GM21825 (cell line): Measurements from ENCODE around the gene EPHA8.

Experiments used
- ATAC-seq: cut with Tn5 transposase; IDR thresholded peaks from one replicate; pipeline ENCODE4 v1.9.1; 2021; ENCODE audit warnings: mild to moderate bottlenecking, moderate library complexity; ENCODE audit not compliant: unreplicated experiment

Gene EPHA8

DNA sequence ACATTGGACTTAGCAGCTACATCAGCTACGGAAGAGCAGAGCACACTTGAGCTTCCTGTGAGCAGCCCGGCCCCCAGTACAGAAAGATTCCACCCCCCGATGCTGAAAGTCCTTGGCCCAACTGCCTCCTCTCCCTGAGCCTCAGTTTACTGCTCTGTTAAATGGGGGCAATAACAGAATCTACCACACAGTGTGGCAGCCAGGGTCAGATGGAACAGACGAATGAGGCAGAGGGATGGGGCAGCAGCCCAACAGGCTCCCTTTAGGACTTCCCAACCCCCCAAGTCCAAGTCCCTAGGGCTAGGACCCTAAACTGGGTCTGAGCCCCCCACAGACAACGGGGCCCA lies 50.3 kb downstream of the EPHA8 start:
- no peak for ATAC-seq

DNA sequence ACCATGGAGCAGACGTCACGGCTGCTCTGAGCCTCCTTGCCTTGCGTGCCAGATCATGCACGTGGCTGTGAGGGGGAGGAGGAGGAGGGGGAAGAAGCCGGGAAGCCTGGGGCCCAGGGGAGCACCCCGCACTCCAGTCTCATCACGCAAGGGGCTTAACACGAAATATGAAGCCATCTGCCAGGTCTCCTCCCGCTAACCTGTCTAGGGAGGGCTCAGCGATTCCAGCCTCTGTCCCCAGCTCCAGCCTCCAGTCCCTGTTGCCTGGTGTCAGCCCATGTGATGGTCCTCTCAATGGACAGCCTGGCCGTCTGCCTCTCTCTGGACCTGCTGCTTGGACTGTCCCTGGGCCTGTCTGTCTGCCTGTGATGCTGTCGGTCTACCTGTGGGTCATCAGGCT lies 50.7 kb downstream of the EPHA8 start:
- ATAC-seq: no peak

DNA sequence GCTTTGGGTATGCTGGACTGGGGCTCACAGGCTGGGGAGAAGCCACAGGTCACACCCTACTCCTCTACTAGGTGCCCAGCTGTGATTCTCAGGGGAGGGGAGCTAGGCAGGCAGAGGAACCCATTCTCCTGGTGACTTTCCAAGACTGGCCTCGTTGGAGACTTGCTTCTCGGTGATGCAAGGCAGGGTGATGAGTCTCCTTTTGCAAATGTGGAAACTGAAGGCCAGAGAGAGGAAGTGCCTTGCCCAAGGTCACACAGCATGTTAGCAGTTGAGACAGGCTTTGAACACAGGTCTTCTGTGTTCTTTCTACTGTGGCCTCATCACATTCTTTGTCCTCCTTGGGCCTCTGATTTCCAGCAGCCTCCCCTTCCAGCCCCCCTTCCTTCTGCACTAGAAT lies 52.6 kb downstream of the EPHA8 start:
- ATAC-seq: no peak

DNA sequence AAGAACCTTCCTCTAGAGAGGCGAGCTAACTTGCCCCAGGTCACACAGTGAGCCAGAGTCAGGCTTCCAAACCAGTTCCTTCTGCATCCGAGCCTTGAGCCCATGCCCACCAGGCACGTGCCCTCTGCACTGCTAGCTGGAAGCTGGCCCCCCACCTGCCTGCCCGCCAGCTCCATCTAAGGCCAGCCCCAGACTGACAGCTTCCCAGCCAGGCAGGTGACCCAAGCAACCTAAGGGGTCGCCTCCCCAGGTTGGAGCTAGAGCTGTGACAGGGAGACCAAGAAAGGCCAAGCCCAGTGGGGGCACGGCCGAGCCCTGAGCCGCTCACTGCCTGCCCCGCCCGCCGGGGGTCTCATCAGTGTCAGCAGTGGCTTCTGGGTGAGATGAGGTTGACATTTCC lies 53.3 kb downstream of the EPHA8 start:
- ATAC-seq: no peak

DNA sequence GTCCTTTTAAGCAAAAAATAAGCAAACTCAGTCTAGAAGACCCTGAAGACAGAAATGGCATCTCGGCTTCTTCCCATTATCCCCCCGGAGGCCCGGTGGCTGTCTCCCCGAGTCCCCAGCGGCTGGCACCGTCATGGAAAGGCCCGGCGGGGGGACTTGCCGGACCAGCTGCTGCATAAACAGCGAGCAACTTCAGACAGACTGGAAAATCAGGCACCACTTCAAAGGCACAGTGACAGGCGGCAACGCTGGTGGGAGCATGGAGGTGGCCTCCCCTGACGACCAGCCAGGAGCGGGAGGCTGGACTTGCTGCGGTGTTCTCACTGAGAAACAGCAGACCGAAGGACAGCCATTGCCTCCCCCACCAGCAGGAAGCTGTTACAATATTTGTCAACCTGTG lies 54.8 kb downstream of the EPHA8 start:
- no peak for ATAC-seq

DNA sequence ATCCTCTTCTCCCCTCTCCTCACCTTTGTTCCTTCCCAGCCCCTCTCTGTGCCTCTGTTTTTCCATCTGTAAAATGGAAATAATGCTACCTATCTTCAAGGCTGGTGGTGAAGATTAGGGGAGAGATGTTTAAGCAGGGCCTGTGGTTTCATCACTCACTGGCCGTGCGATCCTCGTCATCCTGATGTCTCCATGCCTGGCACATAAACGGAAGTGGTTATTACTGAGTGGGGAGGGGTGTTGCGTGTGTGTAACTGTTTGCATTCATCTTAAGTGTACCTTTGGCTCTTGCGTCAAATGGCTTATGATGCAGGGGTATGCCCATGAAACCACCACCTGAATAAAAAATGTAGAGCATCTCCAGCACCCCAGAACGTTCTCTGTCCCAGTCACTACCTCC lies 56.0 kb downstream of the EPHA8 start:
- ATAC-seq: no peak

DNA sequence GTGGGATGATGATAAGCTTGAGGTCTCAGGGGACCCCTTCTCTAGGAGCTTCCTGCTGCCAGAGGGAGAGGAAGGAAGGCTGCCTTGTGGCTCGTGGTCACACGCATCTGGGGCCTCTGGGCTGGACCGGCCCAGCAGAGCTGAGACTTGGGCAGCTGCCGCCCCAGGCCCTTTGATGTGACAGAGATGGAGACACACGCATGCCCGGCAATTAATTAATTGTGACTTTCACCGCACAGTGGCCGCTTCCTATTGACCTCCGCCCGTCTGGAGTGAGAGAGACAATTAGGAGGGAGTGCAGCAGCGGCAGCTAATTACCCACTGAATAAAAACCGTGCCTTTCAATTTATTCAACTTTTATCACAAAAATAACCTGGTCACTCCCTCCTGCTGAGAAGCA lies 56.5 kb downstream of the EPHA8 start:
- ATAC-seq: no peak

DNA sequence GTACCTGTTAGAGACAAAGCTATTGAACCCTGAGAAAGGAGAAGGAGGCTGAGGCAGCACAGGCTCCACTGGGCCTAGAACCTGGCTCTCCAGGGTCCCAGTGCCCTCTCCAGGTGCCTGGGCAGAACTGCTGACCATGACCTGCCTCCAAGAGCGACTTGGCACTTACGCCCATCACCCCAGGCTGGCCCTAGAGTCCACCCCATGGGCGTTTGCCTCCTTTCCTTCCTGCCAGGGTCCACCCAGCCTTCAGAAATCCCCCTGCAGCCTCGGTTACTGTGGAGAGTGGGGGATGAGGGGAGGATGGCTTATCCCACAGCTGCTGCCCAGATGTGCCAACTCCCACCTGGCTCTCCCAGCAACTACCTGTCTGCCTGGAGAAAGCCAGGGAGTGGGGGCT lies 58.5 kb downstream of the EPHA8 start:
- no peak for ATAC-seq

DNA sequence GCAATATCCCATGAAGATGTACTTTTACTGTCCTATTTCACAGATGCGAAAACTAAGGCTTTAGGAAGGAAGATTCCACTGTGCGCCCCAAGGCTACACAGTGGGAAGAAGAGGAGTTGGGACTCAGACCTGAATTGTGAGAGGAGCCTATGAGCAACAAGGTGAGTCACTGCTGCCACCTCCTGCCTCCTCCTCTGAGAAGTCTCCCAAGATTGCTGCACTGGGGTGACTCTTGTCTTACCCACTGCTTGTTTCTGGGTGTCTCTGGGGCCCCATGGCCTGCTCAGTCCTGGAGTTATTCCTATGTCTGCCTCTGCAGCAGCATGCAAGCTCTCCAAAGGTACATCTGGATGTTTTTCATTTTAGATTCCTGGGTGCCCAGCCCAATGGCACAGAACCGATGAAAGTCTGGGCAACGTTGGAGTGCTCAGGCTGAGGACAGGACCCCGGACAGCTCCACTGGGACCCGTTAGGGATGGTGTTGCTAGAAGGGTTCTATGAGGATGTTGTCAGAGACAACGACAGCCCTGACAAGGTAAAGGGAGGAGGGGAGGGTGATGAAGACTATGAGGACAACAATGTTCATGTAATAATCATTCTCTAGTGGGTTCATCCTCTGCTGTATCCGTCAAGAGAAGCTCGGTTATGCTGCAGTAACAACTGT lies 62.1 kb downstream of the EPHA8 start:
- ATAC-seq: no peak

DNA sequence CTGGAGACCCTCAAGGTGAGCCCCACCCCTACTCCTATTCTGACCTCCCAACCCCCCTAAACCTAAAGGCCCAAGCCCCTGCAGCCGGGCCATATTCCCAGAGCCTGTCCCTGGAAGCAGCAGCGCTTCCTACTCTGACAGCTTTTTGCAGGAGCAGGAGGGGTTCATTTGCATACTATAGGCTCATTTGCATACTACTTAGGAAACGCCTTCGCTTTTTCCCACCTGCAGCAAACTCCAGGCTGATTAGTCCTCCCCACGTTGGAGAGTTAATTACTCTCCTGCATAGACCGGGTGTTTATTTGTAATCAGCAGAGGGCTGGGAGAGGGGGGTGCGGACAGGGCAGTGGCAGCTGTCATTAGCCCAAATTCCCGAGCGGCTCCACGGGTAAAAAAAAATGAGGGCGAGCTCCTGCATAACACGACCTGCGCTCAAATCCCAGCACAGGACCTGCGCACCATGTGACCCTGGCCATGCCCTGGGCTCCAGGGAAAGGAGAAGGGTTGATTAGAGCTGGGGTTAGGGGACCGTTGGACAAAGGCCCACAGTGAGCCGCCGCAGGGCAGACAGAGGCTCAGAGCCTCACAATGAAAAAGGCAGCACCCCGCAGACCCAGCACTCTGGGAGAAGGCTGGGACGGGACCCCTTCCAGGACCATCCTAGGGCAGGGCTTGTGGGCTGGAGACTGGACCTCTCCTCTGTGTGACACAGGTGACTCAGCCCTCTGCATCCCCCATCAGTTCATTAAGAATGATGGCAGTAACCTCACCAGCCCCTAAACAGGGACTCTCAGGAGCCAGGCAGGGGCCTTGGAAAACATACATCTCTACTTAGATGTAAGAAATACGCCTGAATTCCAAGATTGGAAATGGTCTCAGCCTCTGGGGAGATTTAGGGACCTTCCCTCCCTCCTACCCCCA lies 63.2 kb downstream of the EPHA8 start:
- ATAC-seq: no peak

DNA sequence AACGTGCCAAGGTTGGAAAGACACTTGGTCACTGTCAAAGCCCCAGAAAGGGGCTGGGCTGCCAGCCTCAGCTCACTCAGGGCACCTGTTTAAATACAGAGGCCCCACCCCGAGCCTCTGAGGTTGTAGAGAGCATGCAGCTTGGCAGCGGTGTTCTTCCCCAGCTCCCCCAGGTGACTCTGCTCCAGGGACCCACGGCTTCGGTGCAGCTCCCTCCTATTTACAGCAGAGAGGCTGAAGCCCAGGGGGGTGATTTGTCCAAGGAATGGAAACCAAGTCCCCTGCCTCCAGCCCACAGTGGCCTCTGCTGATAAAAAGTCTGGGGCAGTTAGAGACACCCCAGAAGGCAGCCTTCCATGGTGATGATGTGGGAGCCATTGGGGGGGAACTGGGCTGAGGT lies 64.0 kb downstream of the EPHA8 start:
- ATAC-seq: no peak

DNA sequence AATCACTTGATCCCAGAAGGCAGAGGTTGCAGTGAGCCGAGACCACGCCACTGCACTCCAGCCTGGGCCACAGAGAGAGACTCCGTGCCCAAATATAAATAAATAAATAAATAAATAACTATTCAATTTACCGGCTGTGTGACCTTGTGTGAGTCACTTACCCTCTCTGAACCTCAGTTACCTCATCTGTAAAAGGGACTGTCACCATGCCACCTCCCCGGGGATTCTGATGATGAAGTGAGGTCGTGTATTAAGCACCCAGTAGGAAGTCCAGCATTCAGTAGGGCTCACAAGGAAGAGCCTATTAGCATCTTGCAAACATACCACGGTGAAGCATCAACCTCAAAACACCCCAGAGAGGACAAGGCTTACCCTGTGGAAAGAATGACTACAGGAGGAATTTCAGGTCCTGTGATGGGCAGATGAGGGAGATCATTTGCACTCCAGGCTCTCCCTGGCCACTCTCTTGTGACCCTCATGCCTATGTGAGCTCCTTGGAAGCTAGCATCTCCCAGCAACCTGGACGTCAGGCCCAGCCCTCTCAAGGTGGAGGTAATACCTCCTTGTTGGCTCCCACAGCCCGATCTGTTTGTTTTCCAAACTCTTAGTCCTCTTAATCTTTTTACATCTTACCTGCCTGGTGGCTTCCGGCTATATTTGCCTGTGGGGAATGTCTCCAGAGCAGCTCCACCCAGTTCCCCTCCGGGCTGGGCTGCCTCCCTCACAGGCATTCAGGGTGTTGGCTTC lies 65.6 kb downstream of the EPHA8 start:
- no peak for ATAC-seq

DNA sequence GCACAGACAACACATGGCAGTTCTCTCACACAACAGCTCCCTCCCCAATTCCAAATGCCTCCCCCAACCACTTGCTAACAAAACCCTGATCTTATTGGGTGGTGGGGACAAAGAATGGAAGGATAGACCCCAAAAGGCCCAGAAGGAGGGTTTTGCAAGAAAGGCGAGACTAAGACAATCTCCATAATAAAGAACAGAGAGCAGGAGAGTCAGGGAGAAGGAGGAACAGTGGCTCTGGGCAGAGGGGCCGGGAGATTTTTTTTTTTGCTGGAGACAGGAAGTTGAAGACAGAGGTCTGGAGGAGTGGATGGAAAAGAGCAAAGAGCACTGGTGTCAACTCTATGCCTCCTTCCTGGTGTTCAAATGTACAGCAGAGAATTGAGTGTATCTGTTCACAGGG lies 66.6 kb downstream of the EPHA8 start:
- ATAC-seq: no peak

DNA sequence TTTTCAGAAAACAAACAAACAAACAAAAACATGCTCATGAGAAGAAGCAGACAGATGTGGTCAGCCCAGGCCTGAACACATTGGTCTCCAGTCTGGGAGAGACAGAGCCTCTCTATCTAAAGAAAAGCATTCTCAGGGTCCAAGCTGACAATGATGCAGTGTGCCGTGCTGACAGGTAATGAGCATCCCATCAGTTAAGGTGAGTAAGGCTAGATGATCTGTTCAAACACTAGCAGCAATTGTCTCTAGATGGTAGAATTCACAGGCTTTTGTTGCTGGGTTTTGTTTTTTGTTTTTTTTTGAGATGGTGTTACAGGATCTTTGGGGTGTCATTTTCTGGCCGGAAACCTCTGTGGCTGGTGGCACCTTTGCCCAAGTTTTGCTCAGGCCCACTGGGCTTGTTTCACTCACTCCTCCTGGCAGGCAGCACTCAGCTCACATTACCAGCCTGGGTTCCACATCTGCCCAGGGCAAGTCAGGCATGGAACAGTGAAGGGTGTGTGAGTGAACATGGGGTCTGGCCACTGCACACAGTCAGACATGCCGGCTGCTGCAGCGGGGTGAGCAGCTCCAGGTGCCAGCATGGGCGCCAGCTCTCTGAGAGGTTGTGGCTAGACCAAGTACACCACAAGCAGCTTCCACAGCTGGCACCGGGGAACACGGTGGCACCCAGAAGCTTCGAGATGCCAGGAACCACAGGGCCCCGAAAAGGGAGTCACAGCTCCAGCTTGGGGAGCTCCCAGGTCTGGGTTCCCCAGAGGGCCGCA lies 70.6 kb downstream of the EPHA8 start:
- no peak for ATAC-seq

DNA sequence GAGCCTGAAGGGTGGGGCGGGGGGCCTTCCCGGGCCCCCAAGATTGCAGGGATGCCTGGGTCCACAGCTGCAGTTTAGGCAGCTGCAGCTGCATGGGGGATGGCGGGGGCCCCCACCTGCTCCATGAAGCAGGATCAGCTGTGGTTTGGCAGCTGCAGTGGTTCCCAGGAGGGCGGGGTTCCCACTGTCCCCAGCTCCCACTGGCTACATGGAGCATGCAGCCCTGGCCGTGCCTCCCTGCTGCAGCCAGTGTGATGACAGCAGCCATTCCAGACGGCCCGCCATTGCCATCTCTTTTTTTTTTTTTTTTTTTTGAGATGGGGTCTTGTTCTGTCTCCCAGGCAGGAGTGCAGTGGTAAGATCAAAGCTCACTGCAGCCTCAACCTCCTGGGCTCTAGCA lies 72.1 kb downstream of the EPHA8 start:
- ATAC-seq: no peak

DNA sequence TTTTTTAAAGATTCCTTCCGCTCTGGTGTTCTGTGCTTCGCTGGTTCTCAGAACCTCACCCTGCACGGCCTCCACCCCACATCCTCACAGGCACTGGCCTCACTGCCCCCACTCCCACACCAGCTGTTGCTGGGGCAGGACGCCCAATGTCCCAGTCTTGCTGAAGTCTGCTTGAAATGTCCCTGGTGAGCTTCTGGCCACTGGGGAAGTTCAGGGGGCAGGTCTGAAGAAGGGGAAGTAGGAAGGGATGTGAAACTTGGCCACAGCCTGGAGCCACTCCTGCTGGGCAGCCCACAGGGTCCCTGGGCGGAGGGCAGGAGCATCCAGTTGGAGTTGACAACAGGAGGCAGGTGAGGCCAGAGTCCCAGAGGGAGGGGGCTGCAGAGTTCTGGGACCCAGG lies 73.1 kb downstream of the EPHA8 start, which contains the start of gene C1QA:
TSS of gene C1QA (plus strand) at position 276 of the 400 bp plus-strand sequence. CDS start 989 bp downstream, outside the sequence.
- ATAC-seq: no peak

DNA sequence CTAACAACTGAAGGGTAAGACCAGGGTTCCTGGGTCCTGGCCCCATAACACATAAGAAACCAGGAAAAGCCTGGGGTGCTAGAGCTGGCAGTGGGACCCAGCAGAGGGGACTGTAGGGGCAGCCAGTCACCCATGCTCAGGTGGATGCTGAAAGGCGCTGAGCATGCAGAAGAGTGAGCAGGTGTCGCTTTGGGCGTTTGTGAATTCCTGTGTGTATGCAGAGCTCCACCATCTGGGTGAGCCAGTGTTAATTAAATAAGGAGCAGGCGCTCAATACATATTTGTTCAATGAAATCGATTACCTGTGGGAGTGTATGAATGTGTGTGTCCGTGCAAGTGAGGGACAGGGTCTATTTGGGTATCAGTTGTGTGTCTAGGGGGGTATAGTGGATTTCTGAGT lies 73.6 kb downstream of the EPHA8 start:
- ATAC-seq: no peak

DNA sequence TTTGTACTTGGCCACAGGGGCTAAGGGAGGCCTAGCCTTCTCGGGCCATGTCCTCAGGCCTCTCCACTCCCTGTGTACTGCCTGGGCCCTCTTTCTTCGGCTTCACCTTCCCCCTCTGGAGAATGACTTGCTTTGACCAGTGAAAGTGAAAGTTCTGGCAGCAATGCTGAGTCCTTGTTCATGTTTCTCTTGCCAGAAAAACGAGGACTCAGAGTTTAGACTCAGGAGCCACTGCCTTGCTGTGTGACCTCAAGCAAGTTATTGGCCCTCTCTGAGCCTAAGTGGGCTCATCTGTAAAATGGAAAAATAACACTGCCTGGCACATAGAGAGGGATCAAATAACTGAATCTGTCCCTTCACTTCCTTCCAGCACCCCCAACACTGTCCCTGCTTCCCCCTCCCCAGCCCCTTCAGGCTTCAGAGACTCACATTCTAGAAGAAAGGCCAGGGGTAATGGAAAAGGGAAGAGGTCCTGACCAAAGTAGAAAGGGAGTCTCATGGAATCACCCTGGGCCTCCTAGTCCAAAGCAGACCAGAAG lies 74.7 kb downstream of the EPHA8 start:
- ATAC-seq: no peak

DNA sequence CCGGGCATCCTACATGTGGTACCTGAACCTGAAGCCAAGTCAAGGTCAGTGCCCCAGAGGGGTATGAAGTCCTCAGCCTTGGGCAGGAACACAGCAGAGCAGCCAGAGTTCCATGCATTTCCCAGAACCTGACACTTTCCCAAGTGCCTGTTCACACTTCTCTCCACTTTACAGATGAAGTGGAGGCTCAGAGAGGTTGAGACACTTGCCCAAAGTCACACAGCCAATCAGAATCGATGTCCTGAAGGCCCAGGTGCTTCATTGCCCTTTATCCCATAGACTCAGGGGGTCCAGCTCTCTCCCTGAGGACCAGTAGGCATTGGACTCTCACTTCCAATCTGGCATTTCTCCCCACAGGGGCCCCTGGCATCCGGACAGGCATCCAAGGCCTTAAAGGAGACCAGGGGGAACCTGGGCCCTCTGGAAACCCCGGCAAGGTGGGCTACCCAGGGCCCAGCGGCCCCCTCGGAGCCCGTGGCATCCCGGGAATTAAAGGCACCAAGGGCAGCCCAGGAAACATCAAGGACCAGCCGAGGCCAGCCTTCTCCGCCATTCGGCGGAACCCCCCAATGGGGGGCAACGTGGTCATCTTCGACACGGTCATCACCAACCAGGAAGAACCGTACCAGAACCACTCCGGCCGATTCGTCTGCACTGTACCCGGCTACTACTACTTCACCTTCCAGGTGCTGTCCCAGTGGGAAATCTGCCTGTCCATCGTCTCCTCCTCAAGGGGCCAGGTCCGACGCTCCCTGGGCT lies 75.4 kb downstream of the EPHA8 start:
- no peak for ATAC-seq

DNA sequence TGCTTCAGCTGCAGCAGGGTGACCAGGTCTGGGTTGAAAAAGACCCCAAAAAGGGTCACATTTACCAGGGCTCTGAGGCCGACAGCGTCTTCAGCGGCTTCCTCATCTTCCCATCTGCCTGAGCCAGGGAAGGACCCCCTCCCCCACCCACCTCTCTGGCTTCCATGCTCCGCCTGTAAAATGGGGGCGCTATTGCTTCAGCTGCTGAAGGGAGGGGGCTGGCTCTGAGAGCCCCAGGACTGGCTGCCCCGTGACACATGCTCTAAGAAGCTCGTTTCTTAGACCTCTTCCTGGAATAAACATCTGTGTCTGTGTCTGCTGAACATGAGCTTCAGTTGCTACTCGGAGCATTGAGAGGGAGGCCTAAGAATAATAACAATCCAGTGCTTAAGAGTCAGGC lies 76.0 kb downstream of the EPHA8 start:
- no peak for ATAC-seq
